Pancreas (tissue), 10 donors: ENCODE results near the gene FLOT1. TPM values are rescaled to one million over a fixed set of nuclear protein-coding genes. Genes with fewer than 3 reads are reported as not detected.

Source experiments
- ATAC-seq, 4 donors: fragments of 200-7000 bp; cut with Tn5 transposase; one replicate each; pipeline versions ENCODE4 v1.8.0 to v1.9.1; 2020; ENCODE audit warnings: mild to moderate bottlenecking in 4 of 4, moderate library complexity in 4 of 4
- DNase-seq, 6 donors: peaks; one replicate each; pipeline ENCODE4 v3.0.0-alpha.2; 2020
- FAIRE-seq: peaks from 2 replicates; lab custom pipeline; 2012; peaks lifted over from hg19 to GRCh38; lab: Jason Lieb, UNC
- H3K27ac ChIP-seq, 4 donors: fragments of 200-600 bp; sonication (generic); 1 replicate in 3 of 4; 2 replicates in 1 of 4; pipeline versions ENCODE4 v1.5.0 to v1.8.0; 2020
- H3K27me3 ChIP-seq, 4 donors: fragments of 200-600 bp; one replicate each; pipeline ENCODE4 v1.8.0; 2021
- H3K36me3 ChIP-seq, 3 donors: fragments of 200-600 bp; sonication (generic) in 1 of 3; one replicate each; pipeline versions ENCODE4 v1.5.0 to v1.8.0; 2020 to 2021
- H3K4me1 ChIP-seq, 3 donors: fragments of 200-600 bp; one replicate each; pipeline ENCODE4 v1.8.0; 2021
- H3K4me3 ChIP-seq, 4 donors: fragments of 200-600 bp; sonication (generic) in 2 of 4; one replicate each; pipeline versions ENCODE4 v1.5.0 to v1.8.0; 2020 to 2021
- H3K9me3 ChIP-seq, 4 donors: fragments of 200-600 bp; one replicate each; pipeline ENCODE4 v1.8.0; 2021
- CTCF ChIP-seq, 4 donors: fragments of 200-600 bp; sonication (generic) in 3 of 4; IDR thresholded peaks; one replicate each; pipeline versions ENCODE4 v1.5.0 to v1.8.0; 2021; ENCODE audit warnings: antibody characterized with exemption in 4 of 4
- WGBS, 2 donors: extraction: QIAGEN DNeasy Blood & Tissue Kit; methylation state at CpG; one replicate each; pipeline ENCODE4 v1.1.7; 2013; 5-methylcytosine and 5-hydroxymethylcytosine counted together
- intact Hi-C, 3 donors: fragments of 100-400 bp; cut with DNase I; formaldehyde crosslinking; loops; one replicate each; pipeline versions ENCODE4 v1.11.1 to v1.14.2; 2022
- polyA plus RNA-seq, 2 donors: library from polyadenylated mRNA; stranded (reverse); fragments of 200-250 nt; gene quantifications; one replicate each; pipeline ENCODE4 v1.2.3, GENCODE V29; 2013
- total RNA-seq, 6 donors: library from RNA; stranded (reverse); fragmentation: NEBNext Ultra II Directional in 4 of 6; extraction: Animal tissue kit (Norgen Biotek cat#: 25700) in 4 of 6; gene quantifications; one replicate each; pipeline versions ENCODE4 v1.2.1 to v1.2.4, GENCODE V29; 2021 to 2023
- donor health status: healthy with polysubstance abuse.
- donor health status: DM: no; HTN: no; CAD: no; lungs with moderate emphysema.
- donor health status: DM: no; HTN: no; CAD: no.
- donor health status: control.
- donor health status: control.
- donor health status: Bipolar disorder and iron deficiency.
- donor health status: DM: yes; HTN: yes; CAD: no.
- donor health status: DM: no; HTN: no; CAD: no.
- donor health status: DM: no; HTN: no; CAD: no.
- donor health status: DM: yes; HTN: yes; CAD: no.

The FLOT1 gene
- total and polyA plus RNA-seq, 8 donors, result 45.7 to 151 (median 61.8) TPM

GRCh38 chr6:30775104-30775503 lies 32.6 kb upstream of the FLOT1 start:
- Histone ChIP-seq H3K4me1 (peaks cover 14 to 27% (median 17%) of the 10 kb centered on the region in 3 donors), H3K27ac (no peak overlapping the region), H3K4me3 (no peak overlapping the region), H3K9me3 (no peaks in the 10 kb centered on the region), H3K27me3 (no peaks in the 10 kb centered on the region), H3K36me3 (no peaks in the 10 kb centered on the region)
- WGBS, 2 donors, result 78 to 89% methylated on average over 2 of the region's 2 CpGs
- TF ChIP-seq CTCF (IDR thresholded peaks at IDR 0.05), result no peak
- ATAC-seq (no peak), DNase-seq (no peak), FAIRE-seq (no peak)
- intact Hi-C loops, result no loop called here

- DNase-seq, result no peak
Measured at GRCh38 chr6:30774701-30775100, 32.2 kb upstream of the FLOT1 start.

GRCh38 chr6:30770592-30770991 lies 28.1 kb upstream of the FLOT1 start:
- H3K9me3 ChIP-seq, result no peaks in the 10 kb centered on the region
- intact Hi-C loops, result no loop called here
- 79 to 87% methylated on average over 3 of the region's 3 CpGs for WGBS, 2 donors
- H3K27me3 ChIP-seq, result no peaks in the 10 kb centered on the region
- DNase-seq (no peak), FAIRE-seq (no peak), ATAC-seq (no peak)
- no peak overlapping the region for H3K4me3 ChIP-seq
- no peak for TF ChIP-seq CTCF (IDR thresholded peaks at IDR 0.05)
- peaks cover 0 to 14% (median 0%) of the 10 kb centered on the region in 3 donors for H3K4me1 ChIP-seq
- no peaks in the 10 kb centered on the region for H3K36me3 ChIP-seq
- peak overlapping the region in 2 of 4 donors; percentile 72 to 81 for H3K27ac ChIP-seq

More at GRCh38 chr6:30774701-30775100, 32.2 kb upstream of the FLOT1 start:
- no peaks in the 10 kb centered on the region for H3K36me3 ChIP-seq
- intact Hi-C loops, result no loop called here
- WGBS, 2 donors, result 59 to 72% methylated on average over 8 of the region's 8 CpGs
- peak in 1 of 4 donors; percentile 17 for ATAC-seq
- FAIRE-seq, result no peak
- no peaks in the 10 kb centered on the region for H3K9me3 ChIP-seq
- peaks cover 11 to 23% (median 15%) of the 10 kb centered on the region in 3 donors for H3K4me1 ChIP-seq
- no peaks in the 10 kb centered on the region for H3K27me3 ChIP-seq
- H3K27ac ChIP-seq, result no peak overlapping the region
- H3K4me3 ChIP-seq, result no peak overlapping the region
- no peak for TF ChIP-seq CTCF (IDR thresholded peaks at IDR 0.05)

GRCh38 chr6:30769853-30770524 lies 27.5 kb upstream of the FLOT1 start:
- TF ChIP-seq CTCF (IDR thresholded peaks at IDR 0.05), result no peak
- FAIRE-seq (no peak), DNase-seq (no peak), ATAC-seq (peak in 2 of 4 donors; percentile 5 to 62)
- no peaks in the 10 kb centered on the region for H3K9me3 ChIP-seq
- no peak overlapping the region for H3K4me3 ChIP-seq
- intact Hi-C loops, result no loop called here
- WGBS, 2 donors, result 60 to 70% methylated on average over 5 of the region's 5 CpGs
- no peaks in the 10 kb centered on the region for H3K27me3 ChIP-seq
- no peaks in the 10 kb centered on the region for H3K36me3 ChIP-seq
- H3K4me1 ChIP-seq, result peaks cover 0 to 14% (median 0%) of the 10 kb centered on the region in 3 donors
- peak overlapping the region in 2 of 4 donors; percentile 72 to 81 for H3K27ac ChIP-seq
